Lower lobe of right lung (tissue), 2 donors: Measurements from ENCODE around the gene TMSB4X. TPM values are rescaled to one million over a fixed set of nuclear protein-coding genes. Genes with fewer than 3 reads are reported as not detected.

Experiments
- ATAC-seq, 2 donors: fragments of 200-7000 bp; cut with Tn5 transposase; one replicate each; pipeline ENCODE4 v1.9.1; 2020 to 2022; ENCODE audit warnings: mild to moderate bottlenecking in 2 of 2, moderate library complexity in 2 of 2
- DNase-seq: peaks from one replicate; pipeline ENCODE4 v3.0.0-alpha.2; 2020
- H3K27ac ChIP-seq: fragments of 200-600 bp; one replicate; pipeline ENCODE4 v1.8.0; 2022
- H3K27me3 ChIP-seq: fragments of 200-600 bp; one replicate; pipeline ENCODE4 v1.8.0; 2022; ENCODE audit warnings: low read depth
- H3K36me3 ChIP-seq: fragments of 200-600 bp; one replicate; pipeline ENCODE4 v1.8.0; 2022; ENCODE audit warnings: mild to moderate bottlenecking
- H3K4me1 ChIP-seq: fragments of 200-600 bp; one replicate; pipeline ENCODE4 v1.8.0; 2022
- H3K4me3 ChIP-seq: fragments of 200-600 bp; one replicate; pipeline ENCODE4 v1.8.0; 2022; ENCODE audit warnings: mild to moderate bottlenecking
- H3K9me3 ChIP-seq: fragments of 200-600 bp; one replicate; pipeline ENCODE4 v1.8.0; 2022
- CTCF ChIP-seq: fragments of 200-600 bp; IDR thresholded peaks from one replicate; pipeline ENCODE4 v1.8.0; 2022; ENCODE audit warnings: antibody characterized with exemption, mild to moderate bottlenecking
- intact Hi-C: fragments of 100-400 bp; cut with DNase I; formaldehyde crosslinking; loops from one replicate; pipeline ENCODE4 v1.11.0; 2022
- total RNA-seq: library from RNA; stranded (reverse); fragmentation: NEBNext Ultra II Directional; extraction: Animal tissue kit (Norgen Biotek cat#: 25700); gene quantifications from one replicate; pipeline ENCODE4 v1.2.1, GENCODE V29; 2021
- donor health status: DM: no; HTN: yes; CAD: no; lungs with severe emphysema.

TMSB4X gene
- total RNA-seq, 1 donor from 2014 or later: 4,922 TPM

GRCh38 chrX:12997906-12998687 is 23.2 kb downstream of the TMSB4X start:
- Histone ChIP-seq H3K36me3 (no peaks in the 10 kb centered on the region), H3K4me1 (peaks cover 31% of the 10 kb centered on the region), H3K4me3 (no peak overlapping the region), H3K27me3 (no peaks in the 10 kb centered on the region), H3K27ac (peak overlapping the region; percentile 60), H3K9me3 (no peaks in the 10 kb centered on the region)
- no peak for TF ChIP-seq CTCF
- DNase-seq: no peak
- intact Hi-C loops: no loop called here
- peak; percentile 39 to 86 for ATAC-seq

DNA sequence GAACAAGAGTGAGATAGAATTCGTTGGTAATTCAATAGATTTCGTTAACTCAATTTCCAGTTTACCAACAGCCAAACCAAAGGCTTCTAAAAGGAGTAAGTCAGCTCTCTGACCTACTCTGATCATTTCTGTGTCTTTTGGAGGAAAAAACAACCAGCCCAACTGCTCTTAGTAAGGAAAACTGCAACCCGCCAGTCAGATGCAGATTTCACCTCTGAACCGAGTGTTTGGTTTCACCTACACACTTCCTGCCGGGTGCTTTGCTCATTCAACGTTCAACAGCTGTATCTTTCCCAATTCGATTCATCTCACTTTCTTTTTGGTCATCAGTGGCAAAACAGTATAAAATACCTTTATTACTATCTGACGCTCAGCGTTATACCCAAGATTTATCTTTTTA is 24.5 kb downstream of the TMSB4X start:
- Histone ChIP-seq H3K4me1 (peaks cover 31% of the 10 kb centered on the region), H3K36me3 (no peaks in the 10 kb centered on the region), H3K9me3 (no peaks in the 10 kb centered on the region), H3K27me3 (no peaks in the 10 kb centered on the region), H3K4me3 (no peak overlapping the region), H3K27ac (peak overlapping the region; percentile 65)
- ATAC-seq: no peak
- TF ChIP-seq CTCF: no peak
- intact Hi-C loops: no loop called here
- DNase-seq: no peak

DNA sequence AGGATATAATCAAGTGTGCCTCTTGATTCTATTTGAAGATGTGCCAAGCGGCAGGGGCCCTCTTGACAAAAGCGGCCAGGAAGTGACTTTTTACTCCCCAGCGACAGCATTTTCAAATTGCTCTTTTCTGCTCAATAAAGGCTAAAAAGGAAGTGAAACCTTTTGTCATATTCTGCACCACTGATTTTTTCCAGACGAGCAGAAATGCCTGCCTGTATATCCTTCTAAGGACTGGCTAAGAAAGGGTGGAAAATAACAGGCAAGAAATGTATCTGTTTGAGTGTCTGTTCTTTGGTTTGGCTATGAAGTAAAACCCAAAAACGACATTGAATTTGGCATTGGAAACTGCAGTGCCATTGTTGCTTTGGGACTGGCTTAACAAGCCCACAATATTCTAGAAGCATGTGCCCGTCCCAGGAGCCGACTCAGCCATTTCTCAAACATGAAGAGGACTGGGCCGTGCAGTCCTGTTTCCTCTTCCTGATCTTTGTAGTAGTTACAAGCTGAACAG is 25.4 kb downstream of the TMSB4X start:
- Histone ChIP-seq H3K4me1 (peaks cover 31% of the 10 kb centered on the region), H3K36me3 (no peaks in the 10 kb centered on the region), H3K4me3 (no peak overlapping the region), H3K9me3 (no peaks in the 10 kb centered on the region), H3K27ac (peak overlapping the region; percentile 65), H3K27me3 (no peaks in the 10 kb centered on the region)
- DNase-seq (peak; percentile 50), ATAC-seq (peak in 1 of 2 donors; percentile 51)
- no peak for TF ChIP-seq CTCF
- intact Hi-C loops: no loop called here

DNA sequence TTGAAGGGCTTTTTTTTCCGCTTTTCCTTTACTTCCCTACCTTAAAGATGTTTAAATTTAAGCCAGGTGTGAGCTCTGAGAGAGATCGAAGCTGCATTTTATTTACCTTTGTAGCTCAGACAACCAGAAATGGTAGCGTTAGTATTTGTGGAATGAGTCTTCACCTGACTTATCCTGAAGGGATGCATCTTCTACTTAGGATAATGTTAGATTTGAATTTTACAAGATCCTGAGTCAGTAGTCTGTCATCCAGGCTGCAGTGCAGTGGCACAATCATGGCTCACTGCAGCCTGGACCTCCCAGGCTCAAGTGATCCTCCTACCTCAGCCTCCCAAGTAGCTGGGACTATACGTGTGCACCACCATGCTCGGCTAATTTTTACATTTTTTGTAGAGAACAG is 26.2 kb downstream of the TMSB4X start:
- no peak for TF ChIP-seq CTCF
- no peak for ATAC-seq
- no peaks in the 10 kb centered on the region for H3K9me3 ChIP-seq
- intact Hi-C loops: no loop called here
- no peak overlapping the region for H3K4me3 ChIP-seq
- H3K27ac ChIP-seq: peak overlapping the region; percentile 65
- H3K36me3 ChIP-seq: no peaks in the 10 kb centered on the region
- DNase-seq: no peak
- H3K27me3 ChIP-seq: no peaks in the 10 kb centered on the region
- H3K4me1 ChIP-seq: peaks cover 32% of the 10 kb centered on the region

DNA sequence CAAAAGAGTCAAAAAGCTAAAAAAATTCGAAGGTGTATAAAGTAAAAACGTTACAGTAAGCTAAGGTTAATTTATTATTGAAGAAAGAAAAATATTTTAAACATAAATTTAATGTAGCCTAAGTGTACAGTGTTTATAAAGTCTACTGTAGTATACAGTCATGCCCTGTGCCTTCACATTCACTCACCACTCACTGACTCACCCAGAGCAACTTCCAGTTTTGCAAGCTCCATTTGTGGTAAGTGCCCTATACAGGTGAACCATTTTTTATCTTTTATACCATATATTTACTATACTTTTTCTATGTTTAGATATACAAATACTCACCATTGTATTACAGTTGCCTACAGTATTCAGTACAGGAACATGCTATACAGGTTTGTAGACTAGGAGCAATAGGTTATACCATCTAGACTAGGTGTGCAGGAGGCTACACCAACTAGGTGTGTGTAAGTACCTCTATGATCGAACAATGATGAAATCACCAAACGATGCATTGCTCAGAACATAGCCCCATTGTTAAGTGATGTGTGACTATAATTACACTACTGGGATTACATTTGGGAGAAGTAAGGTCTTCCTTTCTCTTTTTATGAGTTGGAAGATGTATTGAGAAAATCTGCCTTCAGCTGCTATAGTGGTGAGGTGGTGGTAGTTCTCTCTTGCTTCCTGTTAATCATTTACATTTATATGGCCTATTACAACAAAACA is 27.2 kb downstream of the TMSB4X start:
- no peaks in the 10 kb centered on the region for H3K9me3 ChIP-seq
- H3K27ac ChIP-seq: no peak overlapping the region
- intact Hi-C loops: no loop called here
- no peak for TF ChIP-seq CTCF
- H3K27me3 ChIP-seq: no peaks in the 10 kb centered on the region
- ATAC-seq (no peak), DNase-seq (no peak)
- H3K36me3 ChIP-seq: no peaks in the 10 kb centered on the region
- H3K4me1 ChIP-seq: peaks cover 41% of the 10 kb centered on the region
- H3K4me3 ChIP-seq: no peak overlapping the region
